Activated CD4-positive, alpha-beta T cell treated with anti-CD3 and anti-CD28 coated beads, Interleukin-2, amount 50 U/mL, for 1 hour (primary cell): ENCODE data around the gene CCDC14.
"Not testable (repeated sequence)": the region's sequence is repeated elsewhere in the genome, so short reads cannot be mapped to it uniquely, and the experiment has no call there.

Experiments used
- DNase-seq: peaks from one replicate; pipeline ENCODE4 v3.0.0-alpha.2; 2020

Gene CCDC14

DNA sequence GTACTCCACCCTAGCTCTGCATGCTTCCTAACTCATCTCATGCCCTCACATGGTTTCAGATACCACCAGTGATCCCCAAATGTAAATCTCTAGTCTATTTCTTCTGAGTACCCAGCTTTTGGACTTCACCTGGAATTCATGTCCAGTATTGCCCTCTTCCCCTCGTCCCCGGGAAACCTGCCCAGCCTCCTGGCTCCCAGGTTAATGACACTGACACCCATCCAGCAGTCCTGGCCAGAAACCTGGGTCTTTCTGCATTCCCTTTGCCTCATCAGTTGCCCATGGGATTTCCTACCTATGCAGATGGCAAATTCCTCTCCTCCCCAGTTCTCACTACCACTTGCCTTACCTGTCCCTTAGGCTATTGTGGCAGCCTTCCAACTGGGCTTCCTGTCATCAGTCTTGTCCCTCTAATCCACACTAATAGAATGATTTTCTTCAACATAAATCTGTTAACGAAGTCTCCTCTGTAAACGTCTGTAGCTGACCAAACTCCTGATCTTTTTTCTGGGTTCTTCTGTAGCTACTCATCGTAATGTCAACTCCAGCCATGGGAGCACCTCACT, 61.6 kb downstream of the CCDC14 start:
- no peak for DNase-seq

DNA sequence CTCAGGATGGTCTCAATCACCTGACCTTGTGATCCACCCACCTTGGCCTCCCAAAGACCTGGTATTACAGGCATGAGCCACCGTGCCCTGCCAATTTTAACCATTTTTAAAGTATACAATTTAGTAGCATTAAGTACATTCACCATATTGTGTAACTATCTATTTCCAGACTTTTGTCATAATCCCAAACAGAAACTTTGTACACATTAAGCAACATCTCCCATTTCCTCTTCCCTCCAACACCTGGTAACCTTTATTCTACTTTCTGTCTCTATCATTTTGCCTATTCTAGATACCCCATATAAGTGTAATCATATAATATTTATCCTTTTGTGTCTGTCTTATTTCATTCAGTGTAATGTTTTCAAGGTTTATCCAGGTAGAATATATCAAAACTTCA, 68.0 kb downstream of the CCDC14 start:
- DNase-seq: no peak

DNA sequence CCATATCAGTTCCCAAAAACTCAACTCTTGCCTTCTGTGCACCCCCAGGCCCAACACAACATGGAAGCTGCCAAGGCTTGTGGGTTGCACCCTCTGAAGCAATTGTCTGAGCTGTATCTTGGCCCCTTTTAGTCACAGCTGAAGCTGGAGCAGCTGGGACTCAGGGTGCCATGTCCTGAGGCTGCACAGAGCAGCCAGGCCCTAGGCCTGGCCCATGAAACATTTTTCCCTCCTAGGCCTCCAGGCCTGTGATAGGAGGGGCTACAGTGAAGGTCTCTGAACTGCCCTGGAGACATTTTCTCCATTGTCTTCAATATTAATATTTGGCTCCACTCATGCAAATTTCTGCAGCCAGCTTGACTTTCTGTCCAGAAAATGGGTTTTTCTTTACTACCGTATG, 68.8 kb downstream of the CCDC14 start:
- no peak for DNase-seq

DNA sequence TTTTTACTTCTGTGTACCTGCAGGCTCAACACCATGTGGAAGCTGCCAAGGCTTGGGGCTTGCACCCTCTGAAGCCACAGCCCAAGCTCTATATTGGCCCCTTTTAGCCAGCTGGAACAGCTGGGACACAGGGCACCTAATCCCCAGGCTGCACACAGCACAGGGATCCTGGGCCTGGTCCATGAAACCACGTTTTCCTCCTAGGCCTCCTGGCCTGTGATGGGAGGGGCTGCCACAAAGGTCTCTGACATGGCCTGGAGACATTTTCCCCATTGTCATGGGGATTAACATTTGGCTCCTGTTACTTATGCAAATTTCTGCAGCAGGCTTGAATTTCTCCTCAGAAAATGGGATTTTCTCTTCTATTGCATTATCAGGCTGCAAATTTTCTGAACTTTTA, 70.0 kb downstream of the CCDC14 start:
- DNase-seq: not testable (repeated sequence)

DNA sequence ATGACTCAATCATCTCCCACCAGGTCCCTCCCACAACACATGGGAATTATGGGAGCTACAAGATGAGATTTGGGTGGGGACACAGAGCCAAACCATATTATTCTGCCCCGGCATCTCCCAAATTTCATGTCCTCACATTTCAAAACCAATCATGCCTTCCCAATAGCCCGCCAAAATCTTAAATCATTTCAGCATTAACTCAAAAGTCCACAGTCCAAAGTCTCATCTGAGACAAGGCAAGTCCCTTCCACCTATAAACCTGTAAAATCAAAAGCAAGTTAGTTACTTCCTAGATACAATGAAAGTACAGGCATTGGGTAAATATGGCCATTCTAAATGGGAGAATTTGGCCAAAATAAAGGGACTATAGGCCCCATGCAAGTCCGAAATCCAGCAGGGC, 70.9 kb downstream of the CCDC14 start:
- DNase-seq: not testable (repeated sequence)

DNA sequence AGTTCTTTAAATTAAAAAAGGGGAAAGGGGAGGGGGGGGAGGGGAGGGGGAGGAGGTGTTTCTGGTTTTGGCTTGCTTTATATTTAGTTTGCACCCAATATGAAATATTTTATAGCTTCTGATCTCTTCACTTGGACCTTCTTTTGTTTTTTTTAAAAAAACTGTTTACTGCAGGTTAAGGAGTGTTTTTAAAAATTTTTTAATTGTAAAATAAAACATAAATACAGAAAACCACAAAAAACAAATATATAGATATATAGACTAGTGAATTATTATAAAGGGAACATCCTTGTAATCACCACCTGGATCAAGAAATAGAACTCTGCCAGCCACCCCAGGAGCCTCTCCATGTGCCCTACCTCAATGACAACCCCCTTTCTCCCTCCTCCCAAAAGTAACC, 76.0 kb downstream of the CCDC14 start:
- DNase-seq: no peak

DNA sequence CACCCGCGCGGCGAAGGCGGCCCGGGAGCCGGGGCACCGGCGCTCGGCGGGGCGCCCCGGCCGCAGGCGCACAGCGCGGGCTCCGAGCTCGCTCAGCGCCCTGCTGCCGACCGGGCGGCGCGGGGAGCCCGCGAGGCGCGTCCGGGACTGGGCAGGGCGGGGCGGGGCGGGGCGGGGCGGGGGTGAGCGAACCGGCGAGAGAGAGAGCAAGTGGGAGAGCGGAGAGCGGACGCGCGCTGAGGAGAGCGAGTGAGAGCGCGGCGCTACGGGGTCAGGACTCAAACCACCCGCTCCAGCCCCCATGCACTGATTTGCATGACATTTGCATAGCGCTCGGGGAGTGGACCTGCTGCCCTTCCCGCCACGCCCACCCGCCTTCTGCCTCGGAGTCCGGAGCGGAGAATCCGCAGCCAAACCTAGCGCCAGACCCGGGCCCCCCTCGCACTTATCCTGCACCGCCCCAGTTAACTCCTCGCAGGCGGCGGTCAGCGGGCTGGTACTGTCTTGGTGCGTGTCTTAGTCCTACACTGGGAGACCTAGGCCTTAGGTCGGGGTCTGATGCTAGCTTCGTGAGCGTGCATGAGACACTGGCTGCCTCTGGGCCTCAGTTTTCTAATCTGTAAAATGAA, 76.7 kb downstream of the CCDC14 start, which contains the start of gene MYLK:
TSS of gene MYLK (minus strand) at position 130 of the 629 bp plus-strand sequence. CDS start 90,491 bp downstream, outside the sequence.
- no peak for DNase-seq

DNA sequence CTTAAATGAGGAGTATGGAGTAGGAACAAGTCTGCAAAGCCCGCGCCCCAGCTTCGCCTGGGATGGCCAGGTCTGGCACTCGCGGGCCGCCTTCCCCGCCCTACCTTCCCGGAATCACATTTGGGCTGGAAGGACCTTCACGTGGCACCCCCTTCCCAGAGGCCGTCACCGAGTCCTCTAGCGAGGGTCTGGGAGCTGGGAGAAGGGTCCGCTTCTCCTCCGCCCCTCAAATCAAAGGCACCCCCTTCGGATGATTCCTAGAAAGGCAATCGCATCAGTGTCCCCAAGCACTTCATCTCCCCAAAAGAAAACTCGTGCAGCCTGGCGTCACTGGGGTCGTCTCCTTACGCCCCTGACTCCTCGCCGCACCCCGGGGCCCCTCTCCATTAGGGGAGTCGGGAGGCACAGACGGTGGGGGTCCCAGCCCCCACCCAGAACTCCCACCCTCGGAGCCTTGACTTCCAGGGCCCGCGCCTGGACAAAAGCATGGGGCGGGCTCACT, 77.3 kb downstream of the CCDC14 start:
- no peak for DNase-seq

DNA sequence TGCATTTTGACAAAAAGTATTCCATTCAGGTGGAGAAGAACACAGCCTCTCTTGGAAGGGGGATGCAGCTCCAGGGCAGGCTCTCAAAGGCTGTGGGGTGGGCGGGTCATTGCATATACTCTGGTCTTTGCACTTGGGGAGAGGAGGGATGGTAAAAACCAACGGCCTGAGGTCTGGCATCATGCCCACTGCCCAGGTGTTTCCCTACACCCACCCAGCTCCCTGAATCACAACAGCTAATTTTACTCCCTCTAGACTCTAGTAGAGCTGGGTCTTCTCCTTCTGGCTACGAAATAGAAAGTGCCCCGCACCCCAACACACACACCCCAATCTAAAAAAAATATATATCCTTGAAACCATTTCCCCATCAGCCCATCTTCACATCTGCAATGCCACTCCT, 77.9 kb downstream of the CCDC14 start:
- DNase-seq: no peak

DNA sequence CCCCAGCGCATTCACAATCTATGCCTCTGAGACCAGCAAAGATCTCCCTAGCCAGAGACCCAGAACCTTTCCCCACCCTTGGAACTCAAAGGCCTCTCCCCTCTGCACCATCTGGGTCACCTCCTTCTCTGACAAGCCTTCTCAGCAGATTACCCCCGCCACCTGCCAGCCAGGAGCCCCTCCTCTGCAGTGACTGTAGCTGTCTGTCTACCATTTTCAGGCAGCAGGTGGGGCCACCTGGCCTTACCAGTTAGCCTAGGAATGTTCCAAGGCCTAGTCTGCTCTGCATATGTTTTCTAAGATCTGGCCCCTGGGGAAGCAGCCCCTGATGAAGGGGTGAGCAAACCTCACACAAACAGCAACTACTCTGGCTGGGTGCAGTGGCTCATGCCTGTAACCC, 79.3 kb downstream of the CCDC14 start:
- no peak for DNase-seq

DNA sequence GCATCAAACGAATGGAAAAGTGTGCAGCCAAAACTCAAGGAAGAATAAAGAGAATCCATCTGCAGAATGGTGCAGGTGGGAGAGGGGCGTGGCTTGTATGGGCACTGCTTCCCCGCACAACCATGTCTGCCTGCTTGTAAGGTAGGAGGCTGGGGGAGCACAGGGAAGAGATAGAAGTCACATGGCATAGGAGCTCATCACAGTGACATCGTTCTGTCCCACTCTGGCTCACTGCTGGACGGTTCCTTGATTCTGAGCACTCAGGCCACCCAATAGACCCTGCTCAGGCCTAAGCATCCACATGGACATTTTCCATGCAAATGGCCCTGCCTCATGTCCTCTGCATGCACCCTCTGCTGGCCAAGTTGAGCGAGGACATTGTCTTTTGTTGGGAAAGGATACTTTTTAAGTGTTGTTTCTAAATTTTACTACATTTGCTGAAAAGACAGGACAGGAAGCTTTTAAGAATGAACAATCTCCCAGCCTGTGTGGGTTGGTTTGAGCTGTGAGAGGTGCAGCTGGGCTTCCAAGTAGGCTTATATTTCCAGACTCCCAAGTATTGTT, 79.9 kb downstream of the CCDC14 start:
- DNase-seq: no peak

DNA sequence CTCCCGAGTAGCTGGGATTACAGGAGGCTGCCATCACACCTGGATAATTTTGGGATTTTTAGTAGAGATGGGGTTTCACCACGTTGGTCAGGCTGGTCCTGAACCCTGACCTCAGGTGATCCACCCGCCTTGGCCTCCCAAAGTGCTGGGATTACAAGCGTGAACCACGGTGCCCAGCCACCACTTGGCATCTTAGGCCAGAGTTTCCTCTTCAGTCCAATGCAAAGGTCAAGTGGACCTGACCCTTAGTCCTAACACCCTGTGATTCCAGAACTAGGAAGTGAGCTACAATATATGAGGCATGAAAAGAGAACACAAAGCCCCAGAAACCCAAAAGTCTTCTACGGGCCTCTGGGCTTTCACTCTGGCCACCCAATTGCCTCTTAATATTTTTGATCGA, 82.2 kb downstream of the CCDC14 start:
- DNase-seq: no peak

DNA sequence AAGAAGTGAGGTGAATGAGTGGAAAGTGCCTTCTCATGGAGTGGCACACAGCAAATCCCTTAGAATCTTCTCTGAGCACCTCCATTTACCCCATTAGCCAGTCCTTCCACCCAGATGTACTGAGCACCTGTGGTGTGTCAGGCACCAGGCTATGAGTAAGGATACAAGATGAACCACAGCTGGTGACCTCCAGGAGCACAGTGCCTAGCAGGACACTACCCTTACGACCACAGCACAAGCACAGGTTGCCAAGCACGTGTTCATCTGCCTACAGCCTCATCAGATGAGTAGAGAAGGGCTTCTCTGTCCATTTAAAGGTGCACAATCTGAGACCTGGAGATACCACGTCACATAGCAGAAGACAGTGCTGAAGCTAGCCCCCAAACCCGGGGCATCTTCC, 83.1 kb downstream of the CCDC14 start:
- no peak for DNase-seq

DNA sequence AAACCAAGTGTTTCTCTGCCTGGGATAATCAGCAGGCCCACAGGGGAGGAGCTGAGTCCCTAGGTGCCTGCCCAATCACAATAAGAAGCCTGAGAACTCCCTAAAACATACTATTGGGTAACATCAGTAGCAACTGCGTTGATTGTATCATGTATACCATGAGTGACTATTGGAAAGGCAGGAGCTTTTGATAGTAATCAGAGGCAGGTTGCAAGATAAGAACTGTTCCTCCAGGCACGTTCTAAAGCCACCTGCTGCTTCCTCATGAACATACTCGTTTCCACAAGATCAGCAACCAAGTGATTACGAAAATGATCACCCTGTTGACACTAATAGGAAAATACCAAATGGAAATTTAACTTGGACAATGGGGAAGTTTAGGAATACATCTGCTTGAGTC, 83.6 kb downstream of the CCDC14 start:
- no peak for DNase-seq

DNA sequence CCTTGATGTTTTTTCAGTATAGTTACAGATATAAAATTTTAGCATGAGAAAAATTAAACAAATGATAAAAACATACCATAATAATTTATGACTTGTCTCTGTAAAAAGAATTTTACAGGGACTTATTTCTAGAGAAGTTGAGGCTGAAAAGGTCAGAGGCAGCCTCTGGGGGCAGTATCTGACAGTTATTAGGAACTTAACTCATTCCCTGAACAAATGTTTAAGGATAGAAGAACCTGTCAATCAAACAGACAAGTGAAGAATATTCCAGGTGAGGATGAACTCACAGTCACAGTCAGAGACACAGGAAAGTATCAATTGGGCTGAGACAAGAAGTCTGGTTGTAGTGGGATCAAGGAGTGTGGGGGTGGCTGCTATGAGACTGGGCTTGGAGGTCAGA, 84.2 kb downstream of the CCDC14 start:
- DNase-seq: no peak

DNA sequence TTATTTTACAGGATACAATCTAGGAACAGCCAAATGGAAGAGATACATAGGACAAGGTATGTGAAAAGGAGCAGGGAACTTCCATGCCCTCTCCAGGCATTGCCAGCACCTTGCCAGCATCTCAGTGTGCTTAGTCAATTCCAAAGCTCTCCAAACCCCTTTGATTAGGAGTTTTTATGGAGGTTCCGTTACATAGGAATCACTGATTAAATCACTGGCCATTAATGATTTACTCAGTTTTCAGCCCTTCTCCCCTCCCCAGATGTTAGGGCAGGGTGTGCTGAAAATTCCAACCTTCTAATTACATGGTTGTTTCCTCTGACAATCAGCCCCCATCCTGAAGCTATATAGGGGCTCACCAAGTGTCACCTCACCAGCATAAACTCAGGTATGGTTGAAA, 88.4 kb downstream of the CCDC14 start:
- no peak for DNase-seq

DNA sequence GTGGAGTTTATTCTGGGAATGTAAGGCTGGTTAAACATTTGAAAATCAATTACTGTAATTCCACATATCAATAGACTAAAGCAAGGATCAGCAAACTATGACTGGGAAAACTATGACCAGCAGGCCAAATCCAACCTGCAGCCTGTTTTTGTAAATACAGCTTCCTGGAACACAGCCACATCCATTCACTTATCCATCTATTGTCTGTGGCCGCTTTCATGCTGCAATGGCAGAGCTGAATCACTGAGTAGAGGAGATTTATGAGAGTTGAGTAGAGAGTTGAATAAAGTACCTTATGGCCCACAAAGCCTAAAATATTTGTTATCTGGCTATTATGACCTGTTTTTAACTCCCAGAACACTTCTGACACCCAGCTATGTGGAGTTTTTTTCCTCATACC, 89.1 kb downstream of the CCDC14 start:
- no peak for DNase-seq

DNA sequence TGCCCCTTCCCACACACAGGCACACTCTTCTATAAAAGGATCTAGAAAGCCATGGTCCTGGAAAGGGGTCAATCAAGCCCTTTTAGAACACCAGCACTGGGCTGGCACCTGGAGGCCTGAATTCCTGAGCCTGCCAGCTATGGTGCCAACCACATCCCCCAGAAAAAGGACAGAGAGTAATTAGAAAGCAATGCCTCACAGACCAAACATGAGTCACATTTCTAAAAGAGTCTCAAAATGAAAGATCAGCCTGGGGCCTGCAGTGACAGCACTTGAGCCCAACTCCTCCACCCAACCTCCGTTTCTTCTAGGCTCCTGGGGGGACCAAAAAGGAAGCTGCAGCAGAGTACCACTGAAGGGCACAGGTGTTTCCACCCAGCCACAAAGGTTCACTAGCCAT, 91.0 kb downstream of the CCDC14 start:
- no peak for DNase-seq

DNA sequence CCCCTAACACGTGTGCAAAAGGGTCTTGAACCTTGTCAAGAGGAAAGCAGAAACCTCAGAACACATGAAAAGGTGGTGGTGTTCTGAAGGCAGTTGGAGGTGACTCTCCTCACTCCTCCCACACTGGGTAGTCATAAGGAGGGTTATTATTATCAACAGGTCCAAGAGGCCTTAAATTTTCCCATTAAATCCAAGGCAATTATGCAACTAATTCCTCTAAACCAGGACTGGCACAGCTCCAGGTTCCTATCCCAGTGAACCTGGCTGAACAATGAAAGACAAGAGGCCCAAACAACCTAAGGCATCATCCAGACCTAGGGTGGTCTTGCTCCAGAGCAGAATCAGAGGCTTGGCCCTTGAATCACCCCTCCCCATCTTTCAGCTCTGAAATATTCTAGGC, 91.9 kb downstream of the CCDC14 start:
- DNase-seq: no peak

DNA sequence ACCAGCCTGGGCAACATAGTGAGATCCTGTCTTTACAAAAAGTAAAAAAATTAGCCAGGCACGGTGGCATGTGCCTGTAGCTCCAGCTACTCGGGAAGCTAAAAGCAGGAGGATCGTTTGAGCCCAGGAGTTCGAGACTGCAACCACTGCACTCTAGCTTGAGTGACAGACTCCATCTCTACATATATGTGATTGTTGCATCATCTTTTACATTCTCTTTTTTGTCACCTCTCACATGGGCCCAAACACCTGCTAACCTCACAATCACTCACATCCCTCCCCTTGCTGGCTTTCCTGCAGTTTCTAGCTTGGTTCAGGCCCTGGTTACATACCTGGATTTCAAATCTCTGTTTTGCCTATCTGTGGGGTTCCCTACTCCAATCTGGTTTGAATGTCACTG, 96.3 kb downstream of the CCDC14 start:
- DNase-seq: no peak
